Urinary bladder (tissue), 4 donors: ENCODE measurements around the gene SLC44A2. TPM values are rescaled to one million over a fixed set of nuclear protein-coding genes. Genes with fewer than 3 reads are reported as not detected.
"Not testable (repeated sequence)": the region's sequence is repeated elsewhere in the genome, so short reads cannot be mapped to it uniquely, and the experiment has no call there.

Source experiments
- DNase-seq: peaks from one replicate; pipeline ENCODE4 v3.0.0-alpha.2; 2015; ENCODE audit errors: extremely low spot score
- H3K27ac ChIP-seq: one replicate; pipeline ENCODE4 v1.5.1; 2013; ENCODE audit warnings: low read depth, mild to moderate bottlenecking, moderate library complexity
- H3K36me3 ChIP-seq: one replicate; pipeline ENCODE4 v1.6.1; 2013; ENCODE audit warnings: mild to moderate bottlenecking, moderate library complexity; ENCODE audit not compliant: insufficient read depth
- H3K4me1 ChIP-seq: one replicate; pipeline ENCODE4 v1.6.1; 2013; ENCODE audit warnings: mild to moderate bottlenecking, moderate library complexity; ENCODE audit not compliant: insufficient read depth
- H3K4me3 ChIP-seq: one replicate; pipeline ENCODE4 v1.5.1; 2013; ENCODE audit warnings: low read depth, low read length
- WGBS: extraction: QIAGEN DNeasy Blood & Tissue Kit; methylation state at CpG from one replicate; pipeline ENCODE4 v1.1.7; 2013; 5-methylcytosine and 5-hydroxymethylcytosine counted together
- polyA plus RNA-seq: library from polyadenylated mRNA; stranded (reverse); fragments of 200-250 nt; gene quantifications from one replicate; pipeline ENCODE4 v1.2.3, GENCODE V29; 2013
- total RNA-seq: library from RNA; depleted of rRNA; stranded (reverse); fragments of >200 nt; gene quantifications from one replicate; pipeline ENCODE4 v1.2.3, GENCODE V29; 2014
- donor health status: healthy with polysubstance abuse.
- donor health status: healthy.

SLC44A2 gene
- total and polyA plus RNA-seq, 2 donors: 40.7 to 76.5 TPM

DNA sequence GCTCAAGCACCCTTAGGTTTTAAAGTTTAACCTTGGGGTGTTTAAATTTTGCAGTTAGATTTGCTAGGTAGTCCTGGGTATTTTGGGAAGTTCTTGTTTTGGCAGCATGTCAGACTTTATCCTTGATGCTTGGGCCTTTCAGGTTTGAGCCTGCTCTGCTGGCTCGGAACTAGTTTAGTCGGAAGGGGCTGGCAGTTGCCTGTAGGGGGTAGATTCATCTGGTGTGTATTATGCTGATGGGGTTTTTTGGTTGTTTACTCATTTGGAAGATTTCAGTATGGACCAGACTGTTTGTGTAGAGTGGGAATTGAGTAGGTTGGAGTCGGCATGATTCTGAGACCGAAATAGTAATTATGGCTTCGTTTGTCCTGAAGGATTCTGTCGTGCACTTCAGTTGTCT is 43.9 kb downstream of the SLC44A2 start:
- H3K4me3 ChIP-seq: no peak overlapping the region
- WGBS: 86% methylated on average over 6 of the region's 6 CpGs
- no peak for DNase-seq
- peaks cover 3% of the 10 kb centered on the region for H3K36me3 ChIP-seq
- peaks cover 4% of the 10 kb centered on the region for H3K4me1 ChIP-seq
- no peak overlapping the region for H3K27ac ChIP-seq

GRCh38 chr19:10670182-10670581 is 44.8 kb downstream of the SLC44A2 start:
- H3K27ac ChIP-seq: no peak overlapping the region
- peaks cover 3% of the 10 kb centered on the region for H3K36me3 ChIP-seq

GRCh38 chr19:10670876-10671804 is 45.8 kb downstream of the SLC44A2 start:
- Histone ChIP-seq H3K4me3 (no peak overlapping the region), H3K27ac (no peak overlapping the region), H3K4me1 (peaks cover 4% of the 10 kb centered on the region), H3K36me3 (peaks cover 3% of the 10 kb centered on the region)
- WGBS: 84% methylated on average over 24 of the region's 24 CpGs
- DNase-seq: no peak

More at GRCh38 chr19:10670182-10670581, 44.8 kb downstream of the SLC44A2 start:
- no peak for DNase-seq
- H3K4me3 ChIP-seq: no peak overlapping the region
- 66% methylated on average over 1 of the region's 1 CpG for WGBS
- peaks cover 4% of the 10 kb centered on the region for H3K4me1 ChIP-seq

DNA sequence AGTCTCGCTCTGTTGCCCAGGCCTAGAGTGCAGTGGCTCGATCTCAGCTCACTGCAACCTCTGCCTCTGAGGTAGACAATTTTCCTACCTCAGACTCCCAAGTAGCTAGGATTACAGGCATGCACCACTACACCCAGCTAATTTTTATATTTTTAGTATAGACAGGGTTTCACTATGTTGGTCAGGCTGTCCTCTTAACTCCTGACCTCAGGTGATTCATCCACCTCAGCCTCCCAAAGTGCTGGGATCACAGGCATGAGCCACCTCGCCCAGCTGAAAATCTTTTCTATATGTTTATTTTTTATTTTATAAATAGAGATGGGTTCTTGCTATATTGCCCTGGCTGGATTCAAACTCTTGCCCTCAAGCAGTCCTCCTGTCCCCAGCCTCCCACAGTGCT is 46.6 kb downstream of the SLC44A2 start:
- not testable (repeated sequence) for H3K4me1 ChIP-seq, H3K36me3 ChIP-seq, H3K4me3 ChIP-seq, DNase-seq, H3K27ac ChIP-seq
- WGBS: 92% methylated on average over 3 of the region's 3 CpGs

DNA sequence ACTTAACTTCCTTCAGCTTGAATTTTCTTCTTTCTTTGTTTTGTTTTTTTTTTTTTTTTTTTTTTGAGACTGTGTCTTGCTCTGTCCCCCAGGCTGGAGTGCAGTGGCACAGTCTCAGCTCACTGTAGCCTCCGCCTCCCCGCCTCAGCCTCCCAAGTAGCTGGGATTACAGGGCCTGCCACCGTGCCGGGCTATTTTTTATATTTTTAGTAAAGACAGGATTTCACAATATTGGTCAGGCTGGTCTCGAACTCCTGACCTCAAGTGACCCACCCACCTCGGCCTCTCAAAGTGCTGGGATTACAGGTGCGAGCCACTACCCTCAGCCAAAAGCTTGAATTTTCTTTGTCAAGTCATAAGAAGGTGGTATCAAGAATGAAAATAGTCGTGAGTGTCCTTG is 49.9 kb downstream of the SLC44A2 start:
- 87% methylated on average over 8 of the region's 8 CpGs for WGBS

GRCh38 chr19:10677751-10678150 is 52.4 kb downstream of the SLC44A2 start:
- DNase-seq: no peak
- no peak overlapping the region for H3K27ac ChIP-seq
- peaks cover 12% of the 10 kb centered on the region for H3K36me3 ChIP-seq
- H3K4me1 ChIP-seq: no peaks in the 10 kb centered on the region
- H3K4me3 ChIP-seq: no peak overlapping the region
- WGBS: 87% methylated on average over 13 of the region's 13 CpGs

More for the DNA sequence above, 49.9 kb downstream of the SLC44A2 start:
- H3K36me3 ChIP-seq, H3K27ac ChIP-seq, H3K4me1 ChIP-seq, DNase-seq, H3K4me3 ChIP-seq: not testable (repeated sequence)

- Histone ChIP-seq H3K27ac (no peak overlapping the region), H3K4me1 (no peaks in the 10 kb centered on the region), H3K36me3 (peaks cover 11% of the 10 kb centered on the region), H3K4me3 (no peak overlapping the region)
- 92% methylated on average over 12 of the region's 12 CpGs for WGBS
- DNase-seq: no peak
These were observed 53.5 kb downstream of the SLC44A2 start for GRCh38 chr19:10678813-10679212.

DNA sequence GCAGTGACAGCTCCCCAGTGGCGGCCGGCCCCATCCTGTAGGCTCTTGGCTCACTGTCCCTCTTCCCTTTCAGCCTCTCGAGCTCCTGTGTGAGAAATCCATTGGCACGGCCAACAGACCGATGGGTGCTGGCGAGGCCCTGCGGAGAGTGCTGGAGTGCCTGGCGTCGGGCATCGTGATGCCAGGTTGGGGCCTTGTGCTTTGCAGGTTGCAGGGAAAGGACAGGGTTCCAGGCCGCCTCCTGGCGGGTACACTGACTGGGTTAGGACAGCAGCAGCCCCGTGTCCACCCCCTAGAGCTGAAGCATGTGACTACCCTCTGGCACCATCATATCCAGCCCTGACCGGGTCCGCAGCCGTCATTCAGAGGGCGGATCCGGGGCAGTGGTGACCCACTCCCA is 54.4 kb downstream of the SLC44A2 start:
- H3K36me3 ChIP-seq: peaks cover 14% of the 10 kb centered on the region
- 93% methylated on average over 18 of the region's 18 CpGs for WGBS
- H3K4me3 ChIP-seq: no peak overlapping the region
- DNase-seq: no peak
- H3K4me1 ChIP-seq: no peaks in the 10 kb centered on the region
- H3K27ac ChIP-seq: no peak overlapping the region

DNA sequence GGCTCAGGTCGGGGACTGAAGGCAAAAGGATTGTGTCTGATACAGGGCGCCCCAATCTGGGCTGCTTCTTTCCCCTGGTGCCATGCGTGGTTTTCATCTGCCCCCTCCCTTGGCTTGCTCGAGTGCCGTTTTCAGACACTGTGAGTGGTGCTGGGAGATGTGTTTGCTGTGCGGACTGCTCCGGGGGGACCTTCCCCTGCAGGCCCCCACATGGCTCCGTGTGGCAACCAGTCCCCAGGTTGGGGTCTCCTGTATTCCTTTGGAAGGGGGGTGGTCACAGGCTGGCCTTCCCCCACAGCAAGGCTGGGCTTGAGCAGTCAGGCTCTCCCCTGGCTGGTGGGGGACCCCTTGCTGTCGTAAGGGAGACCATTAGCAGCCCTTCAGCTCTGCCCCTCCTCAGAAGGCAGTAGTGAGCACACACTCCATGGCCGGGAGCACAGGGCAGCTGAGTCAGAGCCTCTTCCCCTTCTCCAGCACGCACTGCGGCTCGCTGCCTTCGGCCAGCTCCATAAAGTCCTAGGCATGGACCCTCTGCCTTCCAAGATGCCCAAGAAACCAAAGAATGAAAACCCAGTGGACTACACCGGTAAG is 55.3 kb downstream of the SLC44A2 start:
- WGBS: 95% methylated on average over 15 of the region's 15 CpGs
- Histone ChIP-seq H3K4me1 (no peaks in the 10 kb centered on the region), H3K27ac (no peak overlapping the region), H3K36me3 (peaks cover 14% of the 10 kb centered on the region), H3K4me3 (no peak overlapping the region)
- DNase-seq: no peak

DNA sequence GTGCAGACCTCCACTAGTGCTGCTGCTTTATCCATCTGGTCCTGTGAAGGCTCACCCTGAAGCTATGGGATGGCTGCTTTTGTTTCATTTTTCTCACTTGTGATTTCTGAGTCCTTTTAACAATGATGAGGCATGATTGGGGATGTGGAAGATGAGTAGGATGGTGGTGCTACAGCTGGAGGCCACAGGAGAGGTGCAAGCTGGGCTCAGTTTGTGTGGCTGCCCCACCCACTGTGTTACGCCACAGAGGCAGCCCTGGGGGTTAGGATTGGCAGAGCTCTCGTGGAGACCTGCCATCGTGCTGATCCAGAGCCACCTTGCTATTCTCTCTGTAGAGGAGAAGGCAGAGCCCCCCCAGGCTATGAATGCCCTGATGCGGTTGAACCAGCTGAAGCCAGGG is 56.3 kb downstream of the SLC44A2 start:
- no peak overlapping the region for H3K27ac ChIP-seq
- peaks cover 14% of the 10 kb centered on the region for H3K36me3 ChIP-seq
- no peaks in the 10 kb centered on the region for H3K4me1 ChIP-seq
- 87% methylated on average over 4 of the region's 4 CpGs for WGBS
- no peak overlapping the region for H3K4me3 ChIP-seq
- no peak for DNase-seq

DNA sequence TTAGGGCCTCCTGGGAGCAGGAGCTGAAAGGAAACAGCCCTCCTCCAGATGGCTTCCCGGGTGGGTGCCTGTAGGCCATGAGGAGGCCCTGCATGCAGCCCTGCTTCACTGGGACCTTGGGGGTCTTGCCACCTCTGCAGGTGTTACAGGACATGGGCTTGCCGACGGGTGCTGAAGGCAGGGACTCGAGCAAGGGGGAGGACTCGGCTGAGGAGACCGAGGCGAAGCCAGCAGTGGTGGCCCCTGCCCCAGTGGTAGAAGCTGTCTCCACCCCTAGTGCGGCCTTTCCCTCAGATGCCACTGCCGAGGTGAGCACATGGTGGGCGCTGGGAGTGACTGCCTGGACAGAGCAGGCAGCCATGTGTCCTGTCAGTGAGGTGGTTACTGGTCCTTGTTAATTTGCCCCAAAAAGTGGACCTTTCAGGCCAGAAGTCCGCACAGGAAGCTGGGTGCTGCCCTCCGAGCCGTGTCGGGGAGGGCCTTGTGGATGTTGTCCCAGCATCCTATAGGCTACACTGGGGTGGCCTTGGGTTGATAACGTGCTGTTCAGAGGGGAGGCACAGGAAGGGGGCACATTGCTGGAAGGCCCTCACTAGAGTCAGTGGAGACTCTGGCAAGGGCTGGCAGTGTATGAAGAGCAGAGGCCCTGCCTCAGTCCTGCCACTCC is 57.2 kb downstream of the SLC44A2 start:
- Histone ChIP-seq H3K4me1 (no peaks in the 10 kb centered on the region), H3K4me3 (no peak overlapping the region), H3K36me3 (peaks cover 11% of the 10 kb centered on the region), H3K27ac (no peak overlapping the region)
- DNase-seq: no peak
- 87% methylated on average over 15 of the region's 15 CpGs for WGBS

- WGBS: 87% methylated on average over 15 of the region's 15 CpGs
- no peaks in the 10 kb centered on the region for H3K4me1 ChIP-seq
- no peak overlapping the region for H3K27ac ChIP-seq
- no peak for DNase-seq
- no peak overlapping the region for H3K4me3 ChIP-seq
- H3K36me3 ChIP-seq: peaks cover 11% of the 10 kb centered on the region
These were observed 57.7 kb downstream of the SLC44A2 start for GRCh38 chr19:10683064-10683426.

DNA sequence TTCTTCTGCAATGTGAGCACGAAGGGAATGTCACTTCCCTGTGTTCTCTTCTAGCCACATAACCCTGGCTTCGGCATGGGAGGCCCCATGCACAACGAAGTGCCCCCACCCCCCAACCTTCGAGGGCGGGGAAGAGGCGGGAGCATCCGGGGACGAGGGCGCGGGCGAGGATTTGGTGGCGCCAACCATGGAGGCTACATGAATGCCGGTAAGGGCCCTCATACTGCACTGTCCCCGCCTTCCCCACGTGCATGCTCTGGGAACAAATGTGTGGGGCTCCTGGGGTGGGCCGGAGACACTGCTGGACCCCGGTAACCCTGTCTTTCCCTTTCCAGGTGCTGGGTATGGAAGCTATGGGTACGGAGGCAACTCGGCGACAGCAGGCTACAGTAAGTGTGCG is 58.2 kb downstream of the SLC44A2 start:
- Histone ChIP-seq H3K36me3 (peaks cover 11% of the 10 kb centered on the region), H3K4me1 (no peaks in the 10 kb centered on the region), H3K27ac (no peak overlapping the region), H3K4me3 (no peak overlapping the region)
- DNase-seq: no peak
- WGBS: 86% methylated on average over 21 of the region's 21 CpGs

DNA sequence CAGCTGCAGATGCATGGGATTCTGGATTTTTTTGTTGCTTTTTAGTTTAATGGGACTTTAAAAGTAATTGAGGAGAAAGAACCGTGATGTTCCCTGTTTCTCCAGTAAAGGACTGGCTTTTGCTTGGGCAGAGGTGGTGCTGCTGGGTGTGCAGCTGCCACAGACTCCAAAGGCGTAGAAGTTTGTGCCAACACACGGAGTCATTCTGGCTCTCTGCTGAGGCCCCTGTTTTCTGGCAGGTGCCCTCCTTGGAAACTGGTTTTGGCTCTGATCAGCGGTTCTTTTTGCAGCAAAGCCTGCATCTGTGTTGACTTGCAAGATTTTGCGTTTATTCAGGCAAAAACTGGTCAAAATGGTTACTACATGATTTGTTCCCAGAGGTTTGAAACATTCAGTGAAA is 59.9 kb downstream of the SLC44A2 start:
- H3K4me1 ChIP-seq: no peaks in the 10 kb centered on the region
- DNase-seq: no peak
- H3K27ac ChIP-seq: no peak overlapping the region
- WGBS: 72% methylated on average over 5 of the region's 5 CpGs
- H3K4me3 ChIP-seq: no peak overlapping the region
- peaks cover 11% of the 10 kb centered on the region for H3K36me3 ChIP-seq
